GM10248 (cell line): ENCODE results near the gene ANKRD60.

Source experiments
- CTCF ChIA-PET: fragments of 300-600 bp; sonication (Branson Sonifier 250); formaldehyde crosslinking; extraction: SDS; loops from one replicate; lab custom pipeline; 2021; ENCODE audit warnings: antibody characterized with exemption; lab: Yijun Ruan, JAX
- POLR2A ChIA-PET: fragments of 350-650 bp; sonication (Branson Sonifier 250); formaldehyde crosslinking; extraction: SDS; loops from one replicate; lab custom pipeline; 2020; ENCODE audit warnings: antibody characterized with exemption; lab: Yijun Ruan, JAX
- DNase-seq: peaks from one replicate; pipeline ENCODE4 v3.0.0; 2012; ENCODE audit errors: extremely low spot score
- CTCF ChIP-seq: IDR thresholded peaks from 2 replicates; pipeline ENCODE4 v1.5.1; 2012; ENCODE audit warnings: mild to moderate bottlenecking, low read depth; ENCODE audit errors: extremely low read depth, missing control alignments, control extremely low read depth

ANKRD60 gene

DNA sequence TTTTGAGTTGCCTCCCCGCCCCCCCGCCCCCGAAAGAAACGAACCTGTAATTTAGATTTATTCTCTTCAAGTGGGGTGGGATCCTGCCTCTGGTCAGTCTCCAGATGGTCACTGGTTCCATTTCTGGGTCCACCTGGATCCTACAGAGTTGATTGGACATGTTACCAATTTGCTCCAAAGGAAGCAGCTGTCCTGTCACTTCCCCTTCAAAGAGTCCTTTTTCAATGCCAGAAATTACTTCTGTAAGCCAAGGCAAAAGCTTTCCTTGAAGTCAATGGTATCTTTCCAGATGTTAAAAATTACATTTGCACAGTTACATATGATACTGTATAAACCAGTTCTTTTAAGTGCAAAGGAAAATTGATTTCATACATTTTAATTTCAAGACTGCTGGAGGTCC lies 12.0 kb upstream of the ANKRD60 start:
- POLR2A ChIA-PET = no interaction called here
- no peak for TF ChIP-seq CTCF
- CTCF ChIA-PET = interaction anchor here (1.5 to 1.8 kb wide), 3 partner anchors 9 to 411 kb away, joined by 3 to 5 read pairs (median 3); partner anchors contain the start of gene STX16
- DNase-seq = no peak

- DNase-seq = no peak
- CTCF ChIA-PET = interaction anchor here (1.0 to 2.3 kb wide), 5 partner anchors 29 to 412 kb away, joined by 3 to 10 read pairs (median 5); partner anchors contain the start of gene STX16
- POLR2A ChIA-PET = no interaction called here
- TF ChIP-seq CTCF = no peak
Measured at GRCh38 chr20:58239216-58239615, 10.8 kb upstream of the ANKRD60 start.

- CTCF ChIA-PET = interaction anchor here (1.0 to 7.0 kb wide), 7 partner anchors 16 to 223 kb away, joined by 3 to 71 read pairs (median 5); no protein-coding TSS in a partner anchor
- POLR2A ChIA-PET = no interaction called here
- no peak for DNase-seq
- no peak for TF ChIP-seq CTCF
Measured at GRCh38 chr20:58238490-58238889, 10.0 kb upstream of the ANKRD60 start.

DNA sequence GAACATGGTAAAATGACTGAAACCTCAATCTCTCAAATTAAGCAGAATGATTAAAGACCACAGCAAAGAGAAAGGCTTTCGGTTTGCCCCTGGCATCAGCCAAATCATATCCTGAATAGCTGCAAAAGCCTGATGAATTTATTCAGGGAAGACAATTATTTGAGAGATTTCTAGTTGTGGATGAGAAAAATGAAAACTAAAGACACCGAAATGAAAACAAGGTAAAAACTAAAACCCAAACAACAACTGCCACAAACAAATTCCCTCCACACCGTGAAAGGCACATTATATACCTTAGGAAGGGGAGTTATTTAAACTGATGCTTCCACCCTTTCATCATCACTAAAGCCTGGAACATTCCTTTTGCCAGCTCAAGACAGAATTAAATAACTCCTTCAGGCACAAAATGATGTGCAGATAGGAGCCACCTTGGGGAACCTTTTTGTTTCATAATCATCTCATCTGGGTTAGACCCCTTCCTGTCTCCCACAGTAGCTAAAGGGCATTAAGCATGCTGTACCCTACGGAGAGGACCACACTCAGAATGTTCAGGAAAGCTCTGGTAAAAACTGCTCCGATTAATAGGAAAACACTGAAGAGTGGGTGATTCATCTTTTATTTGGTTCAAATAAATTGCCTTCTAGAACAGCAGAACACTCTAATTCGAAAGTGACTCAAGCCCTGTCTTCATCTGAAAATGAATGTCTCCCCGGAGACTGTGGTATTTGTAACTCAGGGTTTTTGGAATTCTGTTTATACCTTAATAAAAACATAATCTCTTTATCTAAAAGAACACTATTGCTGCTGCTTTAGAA lies 9.1 kb upstream of the ANKRD60 start:
- CTCF ChIA-PET = interaction anchor here (0.6 to 7.0 kb wide), 21 partner anchors 8 to 630 kb away, joined by 3 to 71 read pairs (median 3); partner anchors contain the start of genes STX16 and VAPB
- POLR2A ChIA-PET = no interaction called here
- DNase-seq = no peak
- no peak for TF ChIP-seq CTCF

- ChIA-PET CTCF (interaction anchor here (0.6 to 7.0 kb wide), 21 partner anchors 9 to 630 kb away, joined by 3 to 71 read pairs (median 3); partner anchors contain the start of genes STX16 and VAPB), POLR2A (no interaction called here)
- peak; percentile 85 for DNase-seq
- peak; percentile 97 for TF ChIP-seq CTCF
Measured at GRCh38 chr20:58236612-58237317, 8.3 kb upstream of the ANKRD60 start.

DNA sequence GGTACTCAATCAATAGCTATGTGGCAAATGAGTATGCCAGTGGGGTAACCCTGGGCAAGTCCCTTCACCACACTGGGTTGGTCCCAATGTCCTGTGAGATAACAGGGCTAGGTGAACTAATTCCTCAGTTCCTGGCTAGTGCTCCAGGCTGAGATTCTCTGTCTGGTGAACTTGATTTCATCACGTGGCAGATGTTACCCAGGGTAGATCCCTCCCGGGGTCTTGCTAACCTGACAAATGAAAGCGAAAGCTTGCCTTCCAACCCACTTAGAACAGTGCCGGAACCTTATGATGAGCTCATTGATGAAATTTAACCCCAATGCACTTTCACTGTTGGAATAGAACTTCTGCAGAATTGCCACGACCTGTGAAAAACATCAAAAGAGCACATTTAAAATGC lies 6.6 kb upstream of the ANKRD60 start:
- TF ChIP-seq CTCF = no peak
- ChIA-PET CTCF (interaction anchor here (0.9 to 7.0 kb wide), 11 partner anchors 10 to 972 kb away, joined by 3 to 71 read pairs (median 3); partner anchors contain the start of gene STX16), POLR2A (no interaction called here)
- DNase-seq = no peak
